Upper lobe of left lung (tissue), 4 donors: ENCODE results near the gene CNTNAP1.

ENCODE experiments used
- CTCF ChIP-seq, 6 experiments: fragments of 450-650 bp in 4 of 6; fragments of 200-600 bp in 2 of 6; sonication (generic) in 2 of 6; IDR thresholded peaks; one replicate each; pipeline ENCODE4 v1.5.1; 2016 to 2019; ENCODE audit warnings: antibody characterized with exemption in 6 of 6
- EP300 ChIP-seq, 4 donors: sonication (generic); formaldehyde crosslinking; IDR thresholded peaks; one replicate each; pipeline ENCODE4 v1.5.1; 2017; ENCODE audit warnings: antibody characterized with exemption in 4 of 4, control low read depth in 2 of 4
- POLR2A ChIP-seq, 4 donors: fragments of 450-650 bp; IDR thresholded peaks; one replicate each; pipeline ENCODE4 v1.5.1; 2016 to 2017; ENCODE audit warnings: antibody characterized with exemption in 4 of 4, mild to moderate bottlenecking in 2 of 4

DNA sequence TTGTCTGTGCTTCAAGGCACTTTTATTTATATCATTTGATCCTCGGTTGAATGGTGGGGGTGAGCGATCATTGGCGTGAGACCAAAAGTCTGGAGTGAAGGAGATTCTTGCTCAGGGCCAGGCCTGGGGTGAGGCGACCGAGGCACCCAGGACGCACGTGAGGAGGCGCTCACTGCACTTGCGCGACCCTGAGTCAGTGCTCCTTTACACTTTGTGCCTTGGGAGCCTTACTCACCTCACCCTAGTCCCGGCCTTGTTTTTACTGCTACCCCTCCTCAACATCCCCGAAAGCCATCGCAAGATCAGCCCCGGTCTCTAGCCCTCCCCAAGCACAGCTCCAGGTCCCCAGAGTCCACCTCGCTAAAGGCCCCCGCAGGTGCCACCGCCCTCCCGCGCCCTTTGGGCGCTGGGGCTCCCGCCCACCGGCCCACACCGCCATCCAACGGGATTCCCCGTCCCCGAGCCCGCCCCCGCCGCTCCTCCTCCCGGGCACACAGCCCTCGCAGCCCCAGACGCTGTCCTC lies 62.0 kb downstream of the CNTNAP1 start:
- TF ChIP-seq CTCF (IDR thresholded peaks at IDR 0.05), result no peak
- TF ChIP-seq POLR2A (IDR thresholded peaks at IDR 0.05), result no peak
- no peak for TF ChIP-seq EP300 (IDR thresholded peaks at IDR 0.05)
